ENCODE data around the gene XRN2.
"Not testable (repeated sequence)": the region's sequence is repeated elsewhere in the genome, so short reads cannot be mapped to it uniquely, and the experiment has no call there.

The XRN2 gene

DNA sequence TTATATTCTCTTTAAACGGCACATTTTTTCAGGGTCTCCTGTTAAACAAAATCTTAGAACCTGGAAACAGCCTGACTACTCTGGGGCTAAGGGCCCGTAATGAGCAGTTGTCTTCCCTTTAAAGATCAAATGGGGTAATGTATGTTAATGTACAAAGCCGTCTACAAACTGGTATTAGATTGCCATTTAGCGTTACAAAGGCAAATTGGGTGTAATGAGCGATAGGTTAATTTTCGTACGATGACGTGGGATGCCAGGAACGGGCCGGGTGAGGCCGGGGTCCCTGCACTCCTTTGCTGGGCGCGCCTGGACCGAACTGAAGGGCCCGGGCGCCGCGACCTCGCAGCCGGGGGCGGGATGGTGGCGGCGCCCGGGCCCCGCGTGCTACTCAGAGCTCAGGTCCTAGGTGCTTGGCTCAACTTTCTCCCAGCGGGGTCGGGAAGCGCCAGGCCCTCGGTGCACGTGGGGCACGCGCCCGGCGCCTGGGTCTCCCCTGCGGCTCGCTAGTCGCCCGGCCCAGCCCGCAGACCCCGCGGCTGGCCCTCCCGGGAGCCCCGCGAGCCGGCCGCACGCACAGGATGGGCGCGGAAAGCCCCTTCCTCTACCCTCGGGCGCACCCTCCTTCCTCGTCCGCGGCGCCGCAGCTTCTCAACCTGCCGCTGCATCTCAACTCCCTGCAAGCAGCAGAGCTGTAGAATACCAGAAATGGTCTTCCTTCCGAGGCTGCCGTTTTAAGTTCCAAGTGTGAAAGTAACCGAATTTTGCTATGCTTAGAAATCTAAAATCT is 88.2 kb downstream of the XRN2 start:
- no peak for DNase-seq

DNA sequence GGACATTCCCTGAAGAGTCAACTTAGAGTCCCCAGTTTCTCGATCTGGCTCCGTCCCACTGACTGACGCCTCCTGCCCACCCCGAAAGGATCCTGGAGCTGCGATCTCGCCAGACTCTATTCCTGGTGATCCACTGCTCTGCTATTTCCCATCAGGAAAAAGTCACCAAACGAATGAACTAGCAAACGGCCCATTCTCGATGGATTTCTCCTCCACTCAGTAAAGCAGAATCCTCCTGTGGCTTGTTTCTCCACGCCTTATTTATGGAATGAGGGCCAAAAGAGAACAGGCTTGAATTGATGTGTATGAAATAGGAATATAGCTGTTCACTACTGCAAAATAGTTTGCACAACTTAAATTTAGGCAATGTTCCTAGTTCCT is 88.8 kb downstream of the XRN2 start:
- DNase-seq: no peak

GRCh38 chr20:21393166-21393565 is 90.0 kb downstream of the XRN2 start:
- no peak for DNase-seq

GRCh38 chr20:21393816-21394519 is 90.8 kb downstream of the XRN2 start:
- no peak for DNase-seq

DNA sequence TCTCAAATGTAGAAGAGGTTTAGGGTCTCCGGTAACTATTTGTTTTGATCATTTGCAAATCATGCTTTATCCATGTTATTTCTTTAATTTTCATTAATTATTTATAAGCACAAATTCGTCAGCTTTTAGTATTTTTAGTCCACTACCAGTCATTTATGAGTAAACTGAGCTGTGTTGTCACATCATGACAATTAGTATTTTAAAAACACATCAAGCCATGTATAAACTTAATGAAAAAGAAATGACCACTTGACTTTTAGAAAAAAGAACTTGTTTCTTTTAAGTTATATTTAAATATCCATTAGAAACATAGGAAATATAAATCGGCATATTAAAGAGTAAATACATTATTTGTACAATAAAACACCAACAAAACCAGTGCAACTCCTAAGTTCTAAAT is 91.4 kb downstream of the XRN2 start:
- no peak for DNase-seq

DNA sequence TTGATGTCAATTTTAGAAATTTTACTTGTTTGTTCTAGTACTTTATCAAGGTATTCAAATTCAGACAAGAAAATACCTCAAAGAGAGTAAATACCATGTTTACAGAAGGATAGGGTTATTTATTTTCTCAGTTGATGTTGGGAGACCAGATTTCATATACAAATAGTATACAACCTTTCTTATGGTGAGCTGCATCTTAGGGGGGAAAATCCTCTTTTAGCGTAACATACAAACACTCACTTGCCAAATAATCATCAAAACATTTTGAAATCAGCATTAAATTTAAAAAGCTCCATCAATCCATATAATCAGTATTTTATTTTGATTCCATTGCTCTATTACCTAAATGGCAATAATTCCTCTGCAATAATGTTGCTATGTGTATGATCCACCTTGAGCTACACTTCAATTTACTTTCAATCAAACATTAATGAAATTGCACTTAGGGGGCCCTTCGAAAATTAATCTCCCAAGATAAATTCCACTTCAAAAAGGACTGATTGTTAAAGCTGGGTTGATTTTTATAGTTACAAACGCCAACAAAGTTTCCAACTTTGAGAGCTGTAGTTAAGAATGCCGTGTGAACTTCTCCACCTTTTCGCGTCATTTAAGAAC is 92.0 kb downstream of the XRN2 start:
- DNase-seq: no peak

DNA sequence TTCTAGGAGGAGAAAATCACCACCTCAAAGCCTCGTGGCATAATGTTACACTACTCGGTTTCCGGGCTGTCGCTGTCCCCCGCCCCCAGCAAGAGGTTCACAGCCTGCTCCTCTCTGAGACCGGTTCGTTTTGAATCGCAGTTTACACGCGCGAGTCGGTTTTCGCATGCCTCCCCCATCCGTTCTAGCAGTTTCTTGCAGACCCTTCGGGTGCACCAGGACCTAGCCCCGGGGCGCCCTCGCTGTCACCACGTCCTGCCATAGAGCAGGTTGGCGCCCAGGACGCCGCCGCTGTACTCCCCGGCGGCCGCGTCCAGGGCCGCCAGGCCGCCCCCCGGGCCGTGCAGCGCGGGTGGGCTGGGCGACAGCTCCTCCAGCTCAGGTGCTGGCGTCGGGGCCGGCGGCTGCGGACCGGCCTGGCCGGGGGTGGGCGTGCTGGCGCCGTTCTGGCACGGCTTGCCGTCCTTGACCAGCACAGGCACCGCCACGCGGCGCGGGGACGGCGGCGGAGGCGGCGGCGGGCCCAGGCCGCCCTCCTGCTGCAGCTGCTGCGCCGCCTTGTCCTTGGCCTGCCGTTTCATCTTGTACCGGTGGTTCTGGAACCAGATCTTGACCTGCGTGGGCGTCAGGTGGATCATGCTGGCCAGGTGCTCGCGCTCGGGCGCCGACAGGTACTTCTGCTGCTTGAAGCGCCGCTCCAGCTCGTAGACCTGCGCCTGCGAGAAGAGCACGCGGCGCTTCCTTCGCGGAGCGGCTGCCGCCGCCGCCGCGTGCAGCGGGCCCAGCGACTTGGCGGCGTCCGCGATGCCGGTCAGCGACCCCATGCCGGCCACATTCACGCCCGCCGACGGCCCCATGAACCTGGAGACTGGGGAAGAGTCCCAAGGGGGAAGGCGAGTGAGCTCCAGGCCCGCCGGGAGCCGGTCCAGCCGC is 92.8 kb downstream of the XRN2 start:
- no peak for DNase-seq

DNA sequence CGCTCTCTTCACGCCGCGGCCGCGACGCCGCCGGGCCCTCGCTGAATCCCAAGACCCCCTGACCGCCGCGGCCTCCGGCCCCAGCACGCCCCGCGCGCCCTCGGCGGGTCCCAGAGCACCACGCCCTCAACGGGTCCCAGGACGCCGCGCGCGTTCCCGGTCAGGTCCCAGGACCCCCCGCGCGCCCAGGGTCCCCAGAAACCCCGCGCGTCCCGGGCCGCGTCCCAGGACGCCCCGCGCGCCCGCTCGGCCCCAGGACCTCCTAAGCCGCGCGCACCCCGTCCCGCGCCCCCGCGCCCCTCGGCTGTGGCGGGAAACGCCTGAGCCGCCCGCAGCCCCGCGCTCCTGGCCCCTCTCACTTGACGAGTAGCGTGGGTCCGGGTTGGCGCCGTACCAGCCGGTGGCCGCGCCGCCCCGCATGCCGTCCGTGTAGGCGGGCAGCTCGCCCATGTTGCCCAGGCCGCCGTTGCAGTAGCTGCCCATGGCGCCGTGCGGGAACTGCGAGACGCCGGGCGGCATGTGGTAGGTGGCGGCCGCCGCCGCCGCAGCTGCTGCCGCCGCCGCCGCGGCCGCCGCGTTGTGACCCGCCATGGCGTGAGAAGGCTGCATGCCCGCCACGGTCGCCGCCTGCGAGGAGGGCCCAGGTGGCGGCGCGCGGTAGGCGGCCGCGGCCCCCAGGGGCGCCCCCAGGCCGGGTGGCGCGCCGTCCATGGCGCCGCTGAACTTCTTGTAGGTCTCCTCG is 93.6 kb downstream of the XRN2 start:
- no peak for DNase-seq

GRCh38 chr20:21397341-21398108 is 94.4 kb downstream of the XRN2 start, which contains the start of gene NKX2-4:
NKX2-4 (minus strand) TSS chr20:21397526; CDS start chr20:21397399, 127 bp downstream.
- DNase-seq: no peak

DNA sequence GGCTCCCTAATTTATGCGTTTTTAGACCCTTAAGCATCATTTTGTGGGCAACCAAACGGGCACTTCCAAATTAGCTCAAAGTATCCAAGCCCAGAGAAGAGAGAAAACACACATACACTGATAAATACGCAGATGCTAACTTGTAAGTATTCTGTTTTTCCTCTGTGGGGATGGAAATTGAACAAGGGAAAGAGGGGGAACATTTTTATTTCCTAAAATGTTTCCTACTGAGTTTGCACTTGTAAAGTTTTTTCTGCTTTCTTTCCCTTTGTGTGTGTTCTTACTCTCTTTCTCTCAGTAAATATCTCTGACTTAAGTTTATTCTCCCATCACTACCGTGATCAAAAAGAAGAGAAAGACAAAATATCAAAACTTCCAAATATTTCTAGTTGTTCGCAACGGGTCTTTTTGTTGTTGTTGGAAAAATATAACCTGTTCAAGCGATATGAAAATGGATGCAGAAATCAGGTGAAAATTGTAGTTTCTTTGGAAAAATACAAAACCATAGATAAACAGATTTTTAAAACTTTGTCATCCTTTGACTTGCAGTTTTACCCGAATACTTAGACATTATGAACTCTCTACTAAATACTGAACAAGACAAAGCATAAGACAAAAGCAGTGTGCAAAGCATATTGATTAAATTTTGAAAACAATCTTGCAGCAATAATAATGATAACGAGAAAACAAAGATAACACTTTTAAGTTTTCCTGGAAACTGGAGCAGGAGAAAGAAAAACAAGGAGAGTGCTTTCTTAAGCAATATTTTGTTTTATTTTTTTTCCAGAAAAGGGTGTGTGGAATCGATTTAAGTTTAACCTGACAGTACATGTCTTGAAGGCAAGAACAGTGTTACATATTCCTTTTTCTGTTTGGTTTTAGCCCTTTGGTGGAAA is 95.2 kb downstream of the XRN2 start:
- DNase-seq: no peak

- DNase-seq: no peak
Observed at GRCh38 chr20:21399005-21399475, 95.9 kb downstream of the XRN2 start.

- DNase-seq: no peak
Observed at GRCh38 chr20:21411725-21412124, 108.6 kb downstream of the XRN2 start.

DNA sequence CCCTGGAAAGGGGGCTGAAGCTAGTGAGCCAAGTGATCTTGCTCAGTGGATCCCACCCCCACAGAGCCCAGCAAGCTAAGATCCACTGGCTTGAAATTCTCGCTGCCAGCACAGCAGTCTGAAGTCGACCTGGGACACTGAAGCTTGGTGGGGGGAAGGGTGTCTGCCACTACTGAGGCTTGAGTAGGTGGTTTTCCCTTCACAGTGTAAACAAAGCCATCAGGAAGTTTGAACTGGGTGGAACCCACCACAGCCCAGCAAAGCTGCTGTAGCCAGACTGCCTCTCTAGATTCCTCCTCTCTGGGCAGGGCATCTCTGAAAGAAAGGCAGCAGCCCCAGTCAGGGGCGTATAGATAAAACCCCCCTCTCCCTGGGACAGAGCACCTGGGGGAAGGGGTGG is 110.9 kb downstream of the XRN2 start:
- DNase-seq: not testable (repeated sequence)

GRCh38 chr20:21419147-21419546 is 116.0 kb downstream of the XRN2 start:
- not testable (repeated sequence) for DNase-seq

GRCh38 chr20:21421601-21422236 is 118.6 kb downstream of the XRN2 start:
- DNase-seq: no peak

DNA sequence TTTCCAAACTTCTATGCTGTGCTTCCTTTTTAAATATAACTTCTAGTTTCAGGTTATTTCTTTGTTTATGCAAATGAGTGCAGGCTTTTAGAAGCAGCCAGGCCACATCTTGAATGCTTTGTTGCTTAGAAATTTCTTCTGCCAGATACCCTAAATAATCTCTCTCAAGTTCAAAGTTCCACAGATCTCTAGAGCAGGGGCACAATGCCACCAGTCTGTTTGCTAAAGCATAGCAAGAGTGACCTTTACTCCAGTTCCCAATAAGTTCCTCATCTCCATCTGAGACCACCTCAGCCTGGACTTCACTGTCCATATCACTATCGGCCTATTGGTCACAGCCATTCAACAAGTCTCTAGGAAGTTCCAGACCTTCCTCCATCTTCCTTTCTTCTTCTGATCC is 120.6 kb downstream of the XRN2 start:
- DNase-seq: not testable (repeated sequence)

GRCh38 chr20:21424846-21425245 is 121.7 kb downstream of the XRN2 start:
- DNase-seq: no peak

DNA sequence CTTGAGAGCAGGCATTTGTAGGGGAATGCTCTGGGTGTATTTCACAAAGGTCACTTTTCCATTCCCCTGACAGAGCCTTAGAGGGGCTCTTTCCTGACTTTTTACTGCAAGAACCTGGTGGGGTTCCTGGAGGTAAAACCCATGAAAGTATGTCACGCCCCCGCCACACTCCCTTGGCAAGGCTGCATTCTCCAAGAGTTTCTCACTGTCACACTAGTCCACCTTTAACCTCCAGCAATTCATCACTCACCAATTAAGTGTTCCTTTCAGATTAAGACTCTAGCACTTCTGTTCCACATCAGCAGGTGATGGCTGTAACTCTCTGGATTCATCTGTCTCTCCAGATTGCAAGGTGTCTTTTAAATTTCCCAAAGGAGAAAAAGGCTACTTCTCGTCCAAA is 126.9 kb downstream of the XRN2 start:
- no peak for DNase-seq

DNA sequence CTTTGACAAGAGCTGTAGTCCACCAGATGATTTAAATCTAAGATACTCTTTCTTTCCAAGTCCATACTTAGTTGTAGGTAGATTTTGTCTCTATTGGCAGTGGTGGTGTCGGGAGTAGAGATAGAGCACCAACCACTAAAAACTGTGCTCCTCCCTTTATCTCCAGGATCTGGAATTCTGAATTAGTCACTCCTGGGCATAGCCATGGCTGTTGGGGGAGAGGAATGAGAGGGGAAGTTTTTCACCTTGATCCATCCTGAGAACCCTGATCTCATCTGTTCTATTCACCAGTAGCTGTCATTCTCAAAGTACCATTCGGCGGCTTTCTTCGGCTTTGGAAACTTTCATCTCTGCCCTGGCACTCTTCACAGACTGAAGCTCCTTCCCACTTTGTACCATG is 129.8 kb downstream of the XRN2 start:
- no peak for DNase-seq

Measured in NCI-H1417 treated with DMSO at 0.1 percent for 48 hours (cell line).